NCI-H524 (cell line): ENCODE measurements around the gene MLLT10.
A peak's percentile ranks its signal among the peaks of the same experiment; 100 is the strongest.
"Not testable (repeated sequence)": the region's sequence is repeated elsewhere in the genome, so short reads cannot be mapped to it uniquely, and the experiment has no call there.

Experiments used
- DNase-seq, 2 experiments: peaks; one replicate each; lab custom pipeline; 2025; lab: John Stamatoyannopoulos, UW

Gene MLLT10

GRCh38 chr10:21581421-21581834 lies 47.4 kb downstream of the MLLT10 start:
- not testable (repeated sequence) for DNase-seq

GRCh38 chr10:21584834-21585530 lies 51.0 kb downstream of the MLLT10 start:
- DNase-seq, result no peak

GRCh38 chr10:21587391-21587790 lies 53.4 kb downstream of the MLLT10 start:
- DNase-seq, result no peak

GRCh38 chr10:21588159-21588558 lies 54.1 kb downstream of the MLLT10 start:
- DNase-seq, result not testable (repeated sequence)

- no peak for DNase-seq
Measured at GRCh38 chr10:21593986-21594385, 60.0 kb downstream of the MLLT10 start.

- DNase-seq, result no peak
Measured at GRCh38 chr10:21599582-21599981, 65.5 kb downstream of the MLLT10 start.

- no peak for DNase-seq
Measured at GRCh38 chr10:21600804-21601433, 66.9 kb downstream of the MLLT10 start.

- DNase-seq, result no peak
Measured at GRCh38 chr10:21602313-21602712, 68.3 kb downstream of the MLLT10 start.

- peak in 1 of 2 experiments; percentile 12 for DNase-seq
Measured at GRCh38 chr10:21603721-21604120, 69.7 kb downstream of the MLLT10 start.

- DNase-seq, result no peak
Measured at GRCh38 chr10:21604651-21605050, 70.6 kb downstream of the MLLT10 start.

GRCh38 chr10:21607907-21608306 lies 73.9 kb downstream of the MLLT10 start:
- DNase-seq, result no peak

- DNase-seq, result no peak
Measured at GRCh38 chr10:21614000-21614399, 80.0 kb downstream of the MLLT10 start.

- DNase-seq, result no peak
Measured at GRCh38 chr10:21617267-21617666, 83.2 kb downstream of the MLLT10 start.

GRCh38 chr10:21623291-21623690 lies 89.3 kb downstream of the MLLT10 start:
- no peak for DNase-seq

- DNase-seq, result not testable (repeated sequence)
Measured at GRCh38 chr10:21624421-21624820, 90.4 kb downstream of the MLLT10 start.

- DNase-seq, result no peak
Measured at GRCh38 chr10:21624951-21625350, 90.9 kb downstream of the MLLT10 start.

- no peak for DNase-seq
Measured at GRCh38 chr10:21625623-21626229, 91.7 kb downstream of the MLLT10 start.

- DNase-seq, result no peak
Measured at GRCh38 chr10:21626457-21627161, 92.6 kb downstream of the MLLT10 start.

GRCh38 chr10:21627331-21627730 lies 93.3 kb downstream of the MLLT10 start:
- no peak for DNase-seq

GRCh38 chr10:21628023-21628422 lies 94.0 kb downstream of the MLLT10 start:
- DNase-seq, result no peak

- not testable (repeated sequence) for DNase-seq
Measured at GRCh38 chr10:21628645-21629044, 94.6 kb downstream of the MLLT10 start.

- DNase-seq, result no peak
Measured at GRCh38 chr10:21634599-21635365, 100.8 kb downstream of the MLLT10 start.
